ENCODE data around the gene NCAM2.

NCAM2 gene

GRCh38 chr21:21179619-21180298, 181.6 kb downstream of the NCAM2 start:
- no peak for DNase-seq

GRCh38 chr21:21182401-21183010, 184.3 kb downstream of the NCAM2 start:
- DNase-seq, result no peak

- no peak for DNase-seq
Observed at GRCh38 chr21:21183092-21183491, 184.9 kb downstream of the NCAM2 start.

GRCh38 chr21:21184771-21185528, 186.7 kb downstream of the NCAM2 start:
- no peak for DNase-seq

- DNase-seq, result no peak
Observed at GRCh38 chr21:21187579-21187978, 189.4 kb downstream of the NCAM2 start.

GRCh38 chr21:21188513-21189195, 190.4 kb downstream of the NCAM2 start:
- DNase-seq, result no peak

- no peak for DNase-seq
Observed at GRCh38 chr21:21195417-21195943, 197.3 kb downstream of the NCAM2 start.

GRCh38 chr21:21196087-21196486, 197.9 kb downstream of the NCAM2 start:
- DNase-seq, result no peak

- DNase-seq, result no peak
Observed at GRCh38 chr21:21196848-21197247, 198.6 kb downstream of the NCAM2 start.

GRCh38 chr21:21199342-21200102, 201.3 kb downstream of the NCAM2 start:
- DNase-seq, result no peak

GRCh38 chr21:21200103-21200938, 202.1 kb downstream of the NCAM2 start:
- no peak for DNase-seq

GRCh38 chr21:21200939-21201615, 202.9 kb downstream of the NCAM2 start:
- no peak for DNase-seq

GRCh38 chr21:21203822-21204339, 205.7 kb downstream of the NCAM2 start:
- DNase-seq, result no peak

- no peak for DNase-seq
Observed at GRCh38 chr21:21204366-21204996, 206.3 kb downstream of the NCAM2 start.

- no peak for DNase-seq
Observed at GRCh38 chr21:21205604-21206003, 207.4 kb downstream of the NCAM2 start.

GRCh38 chr21:21210552-21210951, 212.3 kb downstream of the NCAM2 start:
- DNase-seq, result no peak

- DNase-seq, result no peak
Observed at GRCh38 chr21:21213297-21213696, 215.1 kb downstream of the NCAM2 start.

GRCh38 chr21:21216047-21216446, 217.8 kb downstream of the NCAM2 start:
- no peak for DNase-seq

GRCh38 chr21:21226472-21226871, 228.3 kb downstream of the NCAM2 start:
- DNase-seq, result no peak

- DNase-seq, result no peak
Observed at GRCh38 chr21:21230672-21231071, 232.5 kb downstream of the NCAM2 start.

All from NCI-H510A (cell line).